ENCODE measurements around the gene RBM45.

GRCh38 chr2:178143481-178143880 lies 31.2 kb downstream of the RBM45 start:
- TF ChIP-seq TARDBP (IDR thresholded peaks at IDR 0.05): no peak
- TF ChIP-seq FOXA1 (IDR thresholded peaks at IDR 0.05): no peak
- TF ChIP-seq L3MBTL2 (conservative IDR thresholded peaks at IDR 0.05): no peak
- no peak for TF ChIP-seq HDGF (IDR thresholded peaks at IDR 0.05; ENCODE audit: borderline replicate concordance)
- TF ChIP-seq FOXM1 (IDR thresholded peaks at IDR 0.05; ENCODE audit: borderline replicate concordance): no peak
- no peak for TF ChIP-seq SP1 (IDR thresholded peaks at IDR 0.05)
- no peak for TF ChIP-seq FOXK2 (IDR thresholded peaks at IDR 0.05)
- no peak for TF ChIP-seq ARNT (IDR thresholded peaks at IDR 0.05)
- no peak for TF ChIP-seq BHLHE40 (IDR thresholded peaks at IDR 0.05; ENCODE audit: borderline replicate concordance)
